K562 (cell line): ENCODE results near the gene COL8A2.

Experiments used
- ATF1 ChIP-seq, 2 experiments: fragments of 450-650 bp in 1 of 2; IDR thresholded peaks; 2 replicates each; pipeline ENCODE4 v1.6.1; 2016; ENCODE audit warnings: missing compliant biosample characterization in 1 of 2, missing genetic modification characterization in 1 of 2
- POLR2AphosphoS5 ChIP-seq: IDR thresholded peaks from 2 replicates; pipeline ENCODE4 v1.6.1; 2011; ENCODE audit warnings: mild to moderate bottlenecking, low read depth, low read length, moderate library complexity; ENCODE audit not compliant: control insufficient read depth, insufficient read depth
- SP1 ChIP-seq: sonication (generic); formaldehyde crosslinking; IDR thresholded peaks from 2 replicates; pipeline ENCODE4 v1.8.1; 2022; ENCODE audit warnings: mild to moderate bottlenecking, missing genetic modification reagents
- ZNF143 ChIP-seq: sonication (generic); formaldehyde crosslinking; IDR thresholded peaks from 2 replicates; pipeline ENCODE4 v1.9.0; 2022; ENCODE audit warnings: mild to moderate bottlenecking, missing genetic modification reagents
- TF ChIP-seq, protein P1 (sequence below), 3 experiments: IDR thresholded peaks in 2 of 3; conservative IDR thresholded peaks in 1 of 3; 2 replicates each; pipeline ENCODE4 v1.5.1; 2011 to 2012; ENCODE audit warnings: low read length in 3 of 3, mild to moderate bottlenecking in 3 of 3, control low read depth in 2 of 3, improper control_type of control experiment in 1 of 3, inconsistent platforms in 1 of 3, low read depth in 1 of 3, mixed read lengths in 1 of 3, moderate library complexity in 1 of 3; ENCODE audit not compliant: insufficient read depth in 2 of 3
- TF ChIP-seq, protein P2 (sequence below): fragments of 450-650 bp; IDR thresholded peaks from 2 replicates; pipeline ENCODE4 v1.6.1; 2017; ENCODE audit warnings: mild to moderate bottlenecking, moderate library complexity
- TF ChIP-seq, protein P3 (sequence below): IDR thresholded peaks from 3 replicates; pipeline ENCODE4 v1.6.1; 2011; ENCODE audit warnings: borderline replicate concordance, mild to moderate bottlenecking; ENCODE audit not compliant: insufficient read length, insufficient read depth
- TF ChIP-seq, protein P4 (sequence below), 2 experiments: fragments of 450-650 bp; formaldehyde crosslinking in 1 of 2; IDR thresholded peaks; 2 replicates each; pipeline versions ENCODE4 v1.4.0 to v1.6.1; 2014 to 2020; ENCODE audit warnings: mild to moderate bottlenecking in 2 of 2, borderline replicate concordance in 1 of 2, low read depth in 1 of 2

DNA sequence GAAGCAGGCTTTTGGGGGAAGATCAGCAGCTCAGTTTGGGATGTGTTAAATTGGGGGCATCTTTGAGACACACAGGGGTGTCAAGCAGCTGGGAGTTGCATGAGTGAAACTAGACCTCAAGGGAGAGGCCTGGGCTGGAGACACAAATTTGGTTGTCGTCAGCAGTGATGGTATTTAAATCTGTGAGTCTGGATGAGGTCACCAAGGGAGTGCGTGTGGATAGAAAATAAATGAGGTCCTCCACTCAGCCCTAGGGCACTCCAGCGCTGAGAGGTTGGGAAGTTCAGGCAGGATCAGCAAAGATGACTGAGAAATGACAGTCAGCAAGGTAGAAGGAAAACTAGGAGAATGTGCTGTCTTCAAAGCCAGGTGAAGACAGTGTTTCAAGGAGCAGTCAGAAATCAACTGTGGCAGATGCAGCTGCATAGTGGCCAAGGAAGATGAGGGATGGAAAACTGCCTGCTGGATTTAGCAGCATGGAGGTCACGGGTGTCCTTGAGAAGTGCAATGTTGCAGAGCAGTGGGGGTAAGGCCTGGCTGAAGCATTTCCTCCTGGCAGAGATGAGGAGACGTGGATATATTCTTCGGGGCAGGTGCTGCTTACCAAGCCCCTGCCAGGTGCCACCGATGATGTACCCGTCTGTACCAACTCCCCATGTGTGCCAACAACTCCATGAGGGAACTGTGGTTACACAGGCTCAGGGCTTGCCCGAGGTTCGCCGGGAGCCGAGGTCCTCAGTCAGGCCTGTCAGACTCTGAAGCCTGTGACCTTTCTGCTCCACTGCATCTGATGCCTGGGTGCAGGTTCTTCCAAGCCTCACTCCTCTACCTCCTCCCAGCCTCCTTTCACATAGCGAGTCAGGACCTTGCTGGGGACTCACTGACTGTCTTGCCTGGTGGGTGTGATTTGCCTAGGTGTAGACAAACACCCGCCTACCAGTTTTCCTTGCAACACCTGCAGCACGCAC is 42.2 kb upstream of the COL8A2 start:
- TF ChIP-seq, protein P1, sequence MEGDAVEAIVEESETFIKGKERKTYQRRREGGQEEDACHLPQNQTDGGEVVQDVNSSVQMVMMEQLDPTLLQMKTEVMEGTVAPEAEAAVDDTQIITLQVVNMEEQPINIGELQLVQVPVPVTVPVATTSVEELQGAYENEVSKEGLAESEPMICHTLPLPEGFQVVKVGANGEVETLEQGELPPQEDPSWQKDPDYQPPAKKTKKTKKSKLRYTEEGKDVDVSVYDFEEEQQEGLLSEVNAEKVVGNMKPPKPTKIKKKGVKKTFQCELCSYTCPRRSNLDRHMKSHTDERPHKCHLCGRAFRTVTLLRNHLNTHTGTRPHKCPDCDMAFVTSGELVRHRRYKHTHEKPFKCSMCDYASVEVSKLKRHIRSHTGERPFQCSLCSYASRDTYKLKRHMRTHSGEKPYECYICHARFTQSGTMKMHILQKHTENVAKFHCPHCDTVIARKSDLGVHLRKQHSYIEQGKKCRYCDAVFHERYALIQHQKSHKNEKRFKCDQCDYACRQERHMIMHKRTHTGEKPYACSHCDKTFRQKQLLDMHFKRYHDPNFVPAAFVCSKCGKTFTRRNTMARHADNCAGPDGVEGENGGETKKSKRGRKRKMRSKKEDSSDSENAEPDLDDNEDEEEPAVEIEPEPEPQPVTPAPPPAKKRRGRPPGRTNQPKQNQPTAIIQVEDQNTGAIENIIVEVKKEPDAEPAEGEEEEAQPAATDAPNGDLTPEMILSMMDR (IDR thresholded peaks at IDR 0.05 in 2 of 3, conservative IDR thresholded peaks at IDR 0.05 in 1 of 3; ENCODE audit: insufficient read depth in 2 of 3, low read depth in 1 of 3, low read length in 3 of 3) = no peak
- no peak for TF ChIP-seq POLR2AphosphoS5
- TF ChIP-seq, protein P2, sequence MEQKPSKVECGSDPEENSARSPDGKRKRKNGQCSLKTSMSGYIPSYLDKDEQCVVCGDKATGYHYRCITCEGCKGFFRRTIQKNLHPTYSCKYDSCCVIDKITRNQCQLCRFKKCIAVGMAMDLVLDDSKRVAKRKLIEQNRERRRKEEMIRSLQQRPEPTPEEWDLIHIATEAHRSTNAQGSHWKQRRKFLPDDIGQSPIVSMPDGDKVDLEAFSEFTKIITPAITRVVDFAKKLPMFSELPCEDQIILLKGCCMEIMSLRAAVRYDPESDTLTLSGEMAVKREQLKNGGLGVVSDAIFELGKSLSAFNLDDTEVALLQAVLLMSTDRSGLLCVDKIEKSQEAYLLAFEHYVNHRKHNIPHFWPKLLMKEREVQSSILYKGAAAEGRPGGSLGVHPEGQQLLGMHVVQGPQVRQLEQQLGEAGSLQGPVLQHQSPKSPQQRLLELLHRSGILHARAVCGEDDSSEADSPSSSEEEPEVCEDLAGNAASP = no peak
- no peak for TF ChIP-seq SP1 (CRISPR knock-in tag)
- no peak for TF ChIP-seq ATF1 (CRISPR knock-in tag; IDR thresholded peaks at IDR 0.05)
- no peak for TF ChIP-seq ATF1 (tag; IDR thresholded peaks at IDR 0.05)
- TF ChIP-seq, protein P3, sequence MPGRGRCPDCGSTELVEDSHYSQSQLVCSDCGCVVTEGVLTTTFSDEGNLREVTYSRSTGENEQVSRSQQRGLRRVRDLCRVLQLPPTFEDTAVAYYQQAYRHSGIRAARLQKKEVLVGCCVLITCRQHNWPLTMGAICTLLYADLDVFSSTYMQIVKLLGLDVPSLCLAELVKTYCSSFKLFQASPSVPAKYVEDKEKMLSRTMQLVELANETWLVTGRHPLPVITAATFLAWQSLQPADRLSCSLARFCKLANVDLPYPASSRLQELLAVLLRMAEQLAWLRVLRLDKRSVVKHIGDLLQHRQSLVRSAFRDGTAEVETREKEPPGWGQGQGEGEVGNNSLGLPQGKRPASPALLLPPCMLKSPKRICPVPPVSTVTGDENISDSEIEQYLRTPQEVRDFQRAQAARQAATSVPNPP = no peak
- TF ChIP-seq, protein P4, sequence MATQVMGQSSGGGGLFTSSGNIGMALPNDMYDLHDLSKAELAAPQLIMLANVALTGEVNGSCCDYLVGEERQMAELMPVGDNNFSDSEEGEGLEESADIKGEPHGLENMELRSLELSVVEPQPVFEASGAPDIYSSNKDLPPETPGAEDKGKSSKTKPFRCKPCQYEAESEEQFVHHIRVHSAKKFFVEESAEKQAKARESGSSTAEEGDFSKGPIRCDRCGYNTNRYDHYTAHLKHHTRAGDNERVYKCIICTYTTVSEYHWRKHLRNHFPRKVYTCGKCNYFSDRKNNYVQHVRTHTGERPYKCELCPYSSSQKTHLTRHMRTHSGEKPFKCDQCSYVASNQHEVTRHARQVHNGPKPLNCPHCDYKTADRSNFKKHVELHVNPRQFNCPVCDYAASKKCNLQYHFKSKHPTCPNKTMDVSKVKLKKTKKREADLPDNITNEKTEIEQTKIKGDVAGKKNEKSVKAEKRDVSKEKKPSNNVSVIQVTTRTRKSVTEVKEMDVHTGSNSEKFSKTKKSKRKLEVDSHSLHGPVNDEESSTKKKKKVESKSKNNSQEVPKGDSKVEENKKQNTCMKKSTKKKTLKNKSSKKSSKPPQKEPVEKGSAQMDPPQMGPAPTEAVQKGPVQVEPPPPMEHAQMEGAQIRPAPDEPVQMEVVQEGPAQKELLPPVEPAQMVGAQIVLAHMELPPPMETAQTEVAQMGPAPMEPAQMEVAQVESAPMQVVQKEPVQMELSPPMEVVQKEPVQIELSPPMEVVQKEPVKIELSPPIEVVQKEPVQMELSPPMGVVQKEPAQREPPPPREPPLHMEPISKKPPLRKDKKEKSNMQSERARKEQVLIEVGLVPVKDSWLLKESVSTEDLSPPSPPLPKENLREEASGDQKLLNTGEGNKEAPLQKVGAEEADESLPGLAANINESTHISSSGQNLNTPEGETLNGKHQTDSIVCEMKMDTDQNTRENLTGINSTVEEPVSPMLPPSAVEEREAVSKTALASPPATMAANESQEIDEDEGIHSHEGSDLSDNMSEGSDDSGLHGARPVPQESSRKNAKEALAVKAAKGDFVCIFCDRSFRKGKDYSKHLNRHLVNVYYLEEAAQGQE (IDR thresholded peaks at IDR 0.05; ENCODE audit: borderline replicate concordance) = no peak
- TF ChIP-seq, protein P4 (CRISPR knock-in tag; IDR thresholded peaks at IDR 0.05; ENCODE audit: low read depth) = no peak
- no peak for TF ChIP-seq ZNF143 (CRISPR knock-in tag)
